DOHH2 (cell line): ENCODE results near the gene KRT80.
A peak's percentile ranks its signal among the peaks of the same experiment; 100 is the strongest.

Source experiments
- H3F3A ChIP-seq: fragments of 200-600 bp; sonication (generic), shearing (Covaris generic); 2 replicates; pipeline ENCODE4 v1.6.0; 2016; ENCODE audit warnings: antibody characterized with exemption, mild to moderate bottlenecking; ENCODE audit not compliant: control insufficient read depth, insufficient read depth
- H3K27ac ChIP-seq: fragments of 200-600 bp; sonication (generic); 2 replicates; pipeline ENCODE4 v1.5.1; 2014; ENCODE audit warnings: low read depth, mild to moderate bottlenecking, low read length, moderate library complexity
- H3K27me3 ChIP-seq: fragments of 200-600 bp; sonication (generic); 2 replicates; pipeline ENCODE4 v1.6.1; 2014; ENCODE audit warnings: mild to moderate bottlenecking, low read length, mixed read lengths; ENCODE audit not compliant: control insufficient read depth
- H3K36me3 ChIP-seq: fragments of 200-600 bp; sonication (generic); 2 replicates; pipeline ENCODE4 v1.6.1; 2014; ENCODE audit warnings: mild to moderate bottlenecking, low read length, moderate library complexity, mixed read lengths; ENCODE audit not compliant: control insufficient read depth
- H3K4me1 ChIP-seq: fragments of 200-600 bp; sonication (generic); 2 replicates; pipeline ENCODE4 v1.6.1; 2014; ENCODE audit warnings: mild to moderate bottlenecking, low read length, mixed read lengths; ENCODE audit not compliant: control insufficient read depth
- H3K4me2 ChIP-seq: fragments of 200-600 bp; sonication (generic); 2 replicates; pipeline ENCODE4 v1.6.0; 2014; ENCODE audit warnings: mild to moderate bottlenecking, low read length, moderate library complexity
- H3K4me3 ChIP-seq: fragments of 200-600 bp; sonication (generic); 2 replicates; pipeline ENCODE4 v1.5.1; 2014; ENCODE audit warnings: mild to moderate bottlenecking, low read length, mixed read lengths
- H3K79me2 ChIP-seq: fragments of 200-600 bp; sonication (generic); 2 replicates; pipeline ENCODE4 v1.6.1; 2014; ENCODE audit warnings: mild to moderate bottlenecking, low read length, mixed read lengths; ENCODE audit not compliant: control insufficient read depth
- H3K9me2 ChIP-seq: fragments of 200-600 bp; sonication (generic); replicated peaks from 2 replicates; pipeline ENCODE4 v1.6.1; 2014; ENCODE audit warnings: mild to moderate bottlenecking, low read length, mixed read lengths; ENCODE audit not compliant: control insufficient read depth
- H3K9me3 ChIP-seq: fragments of 200-600 bp; sonication (generic); 2 replicates; pipeline ENCODE4 v1.6.1; 2014; ENCODE audit warnings: antibody characterized with exemption, low read length, mixed read lengths; ENCODE audit not compliant: control insufficient read depth, insufficient read depth
- H4K20me1 ChIP-seq: fragments of 200-600 bp; sonication (generic); 2 replicates; pipeline ENCODE4 v1.6.0; 2014; ENCODE audit warnings: low read depth, mild to moderate bottlenecking, antibody characterized with exemption, low read length, moderate library complexity; ENCODE audit not compliant: control insufficient read depth, insufficient read depth
- CTCF ChIP-seq: fragments of 200-600 bp; sonication (generic); IDR thresholded peaks from one replicate; pipeline ENCODE4 v1.5.1; 2014; ENCODE audit warnings: antibody characterized with exemption, mild to moderate bottlenecking, low read depth, low read length; ENCODE audit not compliant: poor library complexity, severe bottlenecking
- EZH2phosphoT487 ChIP-seq: fragments of 200-600 bp; sonication (generic); IDR thresholded peaks from 2 replicates; pipeline ENCODE4 v1.6.1; 2017; ENCODE audit warnings: borderline replicate concordance, mild to moderate bottlenecking, antibody characterized with exemption, low read length, moderate library complexity, mixed read lengths

Gene KRT80

GRCh38 chr12:52214421-52214802 lies 22.6 kb upstream of the KRT80 start:
- no peaks in the 10 kb centered on the region for H3F3A ChIP-seq
- no peaks in the 10 kb centered on the region for H3K79me2 ChIP-seq
- no peak overlapping the region for H3K4me2 ChIP-seq
- no peaks in the 10 kb centered on the region for H3K9me2 ChIP-seq
- no peaks in the 10 kb centered on the region for H3K36me3 ChIP-seq
- peaks cover 1% of the 10 kb centered on the region; the same call in 1 of the 2 replicates for H3K27me3 ChIP-seq
- H4K20me1 ChIP-seq, result peaks cover 3% of the 10 kb centered on the region; the same call in 1 of the 2 replicates
- TF ChIP-seq EZH2phosphoT487 (no peak), CTCF (no peak)
- no peak overlapping the region for H3K4me3 ChIP-seq
- H3K27ac ChIP-seq, result no peak overlapping the region
- H3K4me1 ChIP-seq, result no peaks in the 10 kb centered on the region
- no peaks in the 10 kb centered on the region for H3K9me3 ChIP-seq

GRCh38 chr12:52213564-52214420 lies 22.0 kb upstream of the KRT80 start:
- H3K9me3 ChIP-seq, result no peaks in the 10 kb centered on the region
- no peak for TF ChIP-seq EZH2phosphoT487
- peak; percentile 91 for TF ChIP-seq CTCF
- no peak overlapping the region for H3K27ac ChIP-seq
- H3K4me3 ChIP-seq, result no peak overlapping the region
- H4K20me1 ChIP-seq, result peaks cover 3% of the 10 kb centered on the region; the same call in 1 of the 2 replicates
- H3K36me3 ChIP-seq, result no peaks in the 10 kb centered on the region
- no peaks in the 10 kb centered on the region for H3F3A ChIP-seq
- no peaks in the 10 kb centered on the region for H3K4me1 ChIP-seq
- H3K9me2 ChIP-seq, result no peaks in the 10 kb centered on the region
- H3K79me2 ChIP-seq, result no peaks in the 10 kb centered on the region
- H3K4me2 ChIP-seq, result no peak overlapping the region
- no peaks in the 10 kb centered on the region for H3K27me3 ChIP-seq

GRCh38 chr12:52212701-52213563 lies 21.1 kb upstream of the KRT80 start:
- Histone ChIP-seq H3K9me3 (no peaks in the 10 kb centered on the region), H3K27ac (no peak overlapping the region), H4K20me1 (peaks cover 3% of the 10 kb centered on the region; the same call in 1 of the 2 replicates), H3K4me1 (no peaks in the 10 kb centered on the region), H3K9me2 (no peaks in the 10 kb centered on the region), H3K36me3 (no peaks in the 10 kb centered on the region), H3K4me3 (no peak overlapping the region), H3K79me2 (no peaks in the 10 kb centered on the region), H3K4me2 (no peak overlapping the region), H3F3A (no peaks in the 10 kb centered on the region), H3K27me3 (0 out of 2 replicates have a peak, but pooled peaks cover 2% of the 10 kb centered on the region)
- TF ChIP-seq CTCF, result no peak
- no peak for TF ChIP-seq EZH2phosphoT487
